ENCODE data around the gene KLHL8. TPM values are rescaled to one million over a fixed set of nuclear protein-coding genes. Genes with fewer than 3 reads are reported as not detected.

The KLHL8 gene
- total and polyA plus RNA-seq, 2 donors (not counting 1 experiment from before 2014, with no cell fraction given) = 2.3 to 14.3 TPM

DNA sequence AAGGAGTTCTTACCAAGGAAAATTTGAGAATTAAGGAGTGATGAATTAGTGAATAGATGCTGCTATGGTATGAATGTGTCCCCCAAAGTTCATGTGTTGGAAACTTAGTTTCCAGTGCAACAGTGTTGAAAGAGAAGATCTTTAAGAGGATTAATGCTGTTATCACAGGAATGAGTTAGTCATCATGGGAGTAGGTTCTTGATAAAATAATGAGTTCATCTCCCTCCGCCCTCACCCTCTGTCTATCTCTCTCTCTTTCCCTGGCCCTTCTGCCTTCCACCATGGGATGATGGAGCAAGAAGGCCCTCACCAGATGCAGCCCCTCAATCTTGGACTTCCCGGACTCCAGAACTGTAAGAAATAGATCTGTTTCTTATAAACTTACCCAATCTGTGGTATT lies 38.3 kb upstream of the KLHL8 start:
- H3K36me3 ChIP-seq (replicated peaks in 1 of 2; ENCODE audit: control extremely low read depth in 1 of 2, control insufficient read depth in 1 of 2, extremely low read depth in 1 of 2, insufficient read depth in 2 of 2, low read length in 1 of 2) = no peaks in the 10 kb centered on the region
- Mint-ChIP-seq H3K4me3 (no peak overlapping the region), H3K27me3 (peaks cover 10% of the 10 kb centered on the region), H3K9me3 (ENCODE audit: insufficient read depth) (peaks cover 4% of the 10 kb centered on the region), H3K4me1 (no peaks in the 10 kb centered on the region), H3K27ac (no peak overlapping the region)
- no CpG with 5 or more reads among the region's 2 CpGs for WGBS (ENCODE audit: insufficient coverage)
- CTCF ChIA-PET = no interaction called here
- H3K9ac ChIP-seq (ENCODE audit: low read length) = no peak overlapping the region
- TF ChIP-seq, protein P1, sequence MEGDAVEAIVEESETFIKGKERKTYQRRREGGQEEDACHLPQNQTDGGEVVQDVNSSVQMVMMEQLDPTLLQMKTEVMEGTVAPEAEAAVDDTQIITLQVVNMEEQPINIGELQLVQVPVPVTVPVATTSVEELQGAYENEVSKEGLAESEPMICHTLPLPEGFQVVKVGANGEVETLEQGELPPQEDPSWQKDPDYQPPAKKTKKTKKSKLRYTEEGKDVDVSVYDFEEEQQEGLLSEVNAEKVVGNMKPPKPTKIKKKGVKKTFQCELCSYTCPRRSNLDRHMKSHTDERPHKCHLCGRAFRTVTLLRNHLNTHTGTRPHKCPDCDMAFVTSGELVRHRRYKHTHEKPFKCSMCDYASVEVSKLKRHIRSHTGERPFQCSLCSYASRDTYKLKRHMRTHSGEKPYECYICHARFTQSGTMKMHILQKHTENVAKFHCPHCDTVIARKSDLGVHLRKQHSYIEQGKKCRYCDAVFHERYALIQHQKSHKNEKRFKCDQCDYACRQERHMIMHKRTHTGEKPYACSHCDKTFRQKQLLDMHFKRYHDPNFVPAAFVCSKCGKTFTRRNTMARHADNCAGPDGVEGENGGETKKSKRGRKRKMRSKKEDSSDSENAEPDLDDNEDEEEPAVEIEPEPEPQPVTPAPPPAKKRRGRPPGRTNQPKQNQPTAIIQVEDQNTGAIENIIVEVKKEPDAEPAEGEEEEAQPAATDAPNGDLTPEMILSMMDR (IDR thresholded peaks at IDR 0.05) = no peak
- TF ChIP-seq EZH2 (IDR thresholded peaks at IDR 0.05; ENCODE audit: borderline replicate concordance, insufficient read depth, low read depth, low read length, poor library complexity, severe bottlenecking) = no peak
- peaks cover 1 to 8% (median 3%) of the 10 kb centered on the region in 3 donors for H3K9me3 ChIP-seq (ENCODE audit: control extremely low read depth in 1 of 3, control insufficient read depth in 2 of 3, insufficient read depth in 1 of 3, low read length in 2 of 3)
- no peak overlapping the region for H3K4me2 ChIP-seq (replicated peaks; ENCODE audit: low read depth, low read length, poor library complexity, severe bottlenecking)
- H4K20me1 ChIP-seq (ENCODE audit: control insufficient read depth, insufficient read depth, low read length, poor library complexity, severe bottlenecking) = no peaks in the 10 kb centered on the region
- no peak overlapping the region for H3K4me3 ChIP-seq (ENCODE audit: control extremely low read depth in 1 of 5, extremely low read depth in 1 of 5, insufficient read depth in 1 of 5, low read depth in 2 of 5, low read length in 4 of 5)
- intact Hi-C loops (cut with micrococcal nuclease) = no loop called here
- no peaks in the 10 kb centered on the region for H3K27me3 ChIP-seq (replicated peaks in 1 of 4; ENCODE audit: control extremely low read depth in 1 of 4, control insufficient read depth in 3 of 4, insufficient read depth in 4 of 4, low read length in 3 of 4)
- ATAC-seq (ENCODE audit: low read depth) (no peak), DNase-seq (no peak)
- H3K4me1 ChIP-seq (ENCODE audit: control insufficient read depth in 2 of 2, insufficient read depth in 2 of 2, low read length in 2 of 2) = no peaks in the 10 kb centered on the region
- no peak overlapping the region for H3K27ac ChIP-seq (ENCODE audit: low read length in 2 of 2)
- no peak overlapping the region for H2AFZ ChIP-seq (ENCODE audit: insufficient read depth, low read depth, low read length, poor library complexity, severe bottlenecking)
- H3K79me2 ChIP-seq (ENCODE audit: control insufficient read depth, insufficient read depth, low read length) = no peaks in the 10 kb centered on the region
- POLR2A ChIA-PET = no interaction called here

DNA sequence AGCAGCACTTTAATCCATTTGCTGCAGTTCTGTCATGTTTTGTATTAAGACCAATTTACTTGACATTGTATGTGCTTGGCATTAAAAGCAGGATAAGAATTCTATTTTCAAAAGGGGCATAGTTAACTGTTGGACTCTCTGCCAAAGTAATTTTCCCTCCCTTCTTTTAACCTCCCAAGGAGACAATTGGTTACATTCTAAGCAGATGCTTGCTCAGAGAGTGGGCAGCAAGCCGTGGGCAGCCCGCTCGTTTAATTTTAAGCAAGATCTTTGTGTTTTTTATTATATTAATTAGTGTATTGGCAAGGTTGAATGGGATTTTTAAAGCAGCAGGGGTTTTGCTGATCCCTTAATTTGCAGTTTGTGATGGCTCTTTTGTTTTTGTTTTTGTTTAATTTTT lies 37.1 kb upstream of the KLHL8 start:
- H3K27me3 ChIP-seq (replicated peaks in 1 of 4; ENCODE audit: control extremely low read depth in 1 of 4, control insufficient read depth in 3 of 4, insufficient read depth in 4 of 4, low read length in 3 of 4) = no peaks in the 10 kb centered on the region
- intact Hi-C loops (cut with micrococcal nuclease) = no loop called here
- H3K4me1 ChIP-seq (ENCODE audit: control insufficient read depth in 2 of 2, insufficient read depth in 2 of 2, low read length in 2 of 2) = no peaks in the 10 kb centered on the region
- H3K27me3 Mint-ChIP-seq = peaks cover 10% of the 10 kb centered on the region
- ChIA-PET CTCF (no interaction called here), POLR2A (no interaction called here)
- H3K4me3 ChIP-seq (ENCODE audit: control extremely low read depth in 1 of 5, extremely low read depth in 1 of 5, insufficient read depth in 1 of 5, low read depth in 2 of 5, low read length in 4 of 5) = no peak overlapping the region
- H3K4me2 ChIP-seq (replicated peaks; ENCODE audit: low read depth, low read length, poor library complexity, severe bottlenecking) = no peak overlapping the region
- no peak overlapping the region for H3K27ac Mint-ChIP-seq
- no peak overlapping the region for H3K4me3 Mint-ChIP-seq
- no peaks in the 10 kb centered on the region for H3K4me1 Mint-ChIP-seq
- no peak overlapping the region for H2AFZ ChIP-seq (ENCODE audit: insufficient read depth, low read depth, low read length, poor library complexity, severe bottlenecking)
- no peak overlapping the region for H3K9ac ChIP-seq (ENCODE audit: low read length)
- H4K20me1 ChIP-seq (ENCODE audit: control insufficient read depth, insufficient read depth, low read length, poor library complexity, severe bottlenecking) = no peaks in the 10 kb centered on the region
- H3K36me3 ChIP-seq (replicated peaks in 1 of 2; ENCODE audit: control extremely low read depth in 1 of 2, control insufficient read depth in 1 of 2, extremely low read depth in 1 of 2, insufficient read depth in 2 of 2, low read length in 1 of 2) = no peaks in the 10 kb centered on the region
- DNase-seq = no peak
- H3K9me3 ChIP-seq (ENCODE audit: control extremely low read depth in 1 of 3, control insufficient read depth in 2 of 3, insufficient read depth in 1 of 3, low read length in 2 of 3) = peaks cover 0 to 5% (median 3%) of the 10 kb centered on the region in 3 donors
- TF ChIP-seq EZH2 (IDR thresholded peaks at IDR 0.05; ENCODE audit: borderline replicate concordance, insufficient read depth, low read depth, low read length, poor library complexity, severe bottlenecking) = no peak
- TF ChIP-seq, protein P1 (IDR thresholded peaks at IDR 0.05) = no peak
- no peak for ATAC-seq (ENCODE audit: low read depth)
- WGBS (ENCODE audit: insufficient coverage) = no CpG with 5 or more reads among the region's 3 CpGs
- H3K9me3 Mint-ChIP-seq (ENCODE audit: insufficient read depth) = peaks cover 4% of the 10 kb centered on the region
- no peaks in the 10 kb centered on the region for H3K79me2 ChIP-seq (ENCODE audit: control insufficient read depth, insufficient read depth, low read length)
- H3K27ac ChIP-seq (ENCODE audit: low read length in 2 of 2) = no peak overlapping the region

All from B cell (primary cell).